Adrenal gland (tissue), 5 donors: ENCODE data around the gene CYRIA.

ENCODE experiments used
- POLR2A ChIP-seq, 2 donors: fragments of 450-650 bp; IDR thresholded peaks; one replicate each; pipeline ENCODE4 v1.6.1; 2017; ENCODE audit warnings: antibody characterized with exemption in 2 of 2, mild to moderate bottlenecking in 2 of 2, moderate library complexity in 1 of 2
- TF ChIP-seq, protein P1 (sequence below), 6 experiments: fragments of 450-650 bp in 4 of 6; fragments of 200-600 bp in 2 of 6; sonication (generic) in 1 of 6; IDR thresholded peaks; 1 replicate in 5 of 6; 2 replicates in 1 of 6; pipeline versions ENCODE4 v1.5.1 to v1.8.0; 2016 to 2021; ENCODE audit warnings: antibody characterized with exemption in 6 of 6, mild to moderate bottlenecking in 2 of 6, moderate library complexity in 1 of 6
- donor health status: DM: no; HTN: no; CAD: no.

DNA sequence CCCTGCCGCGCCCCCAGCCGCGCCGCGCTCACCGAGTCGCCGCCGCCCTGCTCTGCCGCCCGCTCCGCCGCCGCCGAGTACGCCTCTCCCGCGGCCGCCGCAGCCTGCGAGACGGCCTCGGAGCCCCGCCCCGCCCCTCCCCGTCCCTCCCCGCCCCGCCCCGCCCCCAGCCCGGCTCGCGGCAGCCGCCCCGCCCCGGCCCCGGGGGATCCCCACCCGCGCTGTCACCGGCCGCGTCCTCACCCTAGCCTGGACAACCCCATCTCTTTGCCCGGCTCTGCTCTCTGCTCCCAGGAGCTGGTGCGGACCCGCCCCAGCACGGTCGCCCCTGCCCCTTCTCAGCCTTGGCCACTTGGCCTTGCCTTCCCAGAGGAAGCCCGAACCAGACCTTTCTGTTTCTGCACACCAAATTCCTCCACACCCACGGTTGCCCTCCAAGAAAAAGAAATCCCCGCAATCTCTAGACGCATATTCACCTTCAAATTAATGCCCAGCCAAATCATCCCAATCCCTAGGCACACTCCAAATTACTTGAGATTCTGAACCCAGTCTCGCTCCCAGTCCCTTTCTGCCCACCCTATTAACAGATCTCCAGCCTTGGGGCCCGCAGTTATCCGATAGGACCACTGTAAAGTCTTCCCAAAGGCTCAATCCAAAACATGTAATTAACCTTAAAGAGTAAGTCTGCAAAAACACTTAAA is at the start of gene CYRIA:
- TF ChIP-seq, protein P1, sequence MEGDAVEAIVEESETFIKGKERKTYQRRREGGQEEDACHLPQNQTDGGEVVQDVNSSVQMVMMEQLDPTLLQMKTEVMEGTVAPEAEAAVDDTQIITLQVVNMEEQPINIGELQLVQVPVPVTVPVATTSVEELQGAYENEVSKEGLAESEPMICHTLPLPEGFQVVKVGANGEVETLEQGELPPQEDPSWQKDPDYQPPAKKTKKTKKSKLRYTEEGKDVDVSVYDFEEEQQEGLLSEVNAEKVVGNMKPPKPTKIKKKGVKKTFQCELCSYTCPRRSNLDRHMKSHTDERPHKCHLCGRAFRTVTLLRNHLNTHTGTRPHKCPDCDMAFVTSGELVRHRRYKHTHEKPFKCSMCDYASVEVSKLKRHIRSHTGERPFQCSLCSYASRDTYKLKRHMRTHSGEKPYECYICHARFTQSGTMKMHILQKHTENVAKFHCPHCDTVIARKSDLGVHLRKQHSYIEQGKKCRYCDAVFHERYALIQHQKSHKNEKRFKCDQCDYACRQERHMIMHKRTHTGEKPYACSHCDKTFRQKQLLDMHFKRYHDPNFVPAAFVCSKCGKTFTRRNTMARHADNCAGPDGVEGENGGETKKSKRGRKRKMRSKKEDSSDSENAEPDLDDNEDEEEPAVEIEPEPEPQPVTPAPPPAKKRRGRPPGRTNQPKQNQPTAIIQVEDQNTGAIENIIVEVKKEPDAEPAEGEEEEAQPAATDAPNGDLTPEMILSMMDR (IDR thresholded peaks at IDR 0.05) = no peak
- no peak for TF ChIP-seq POLR2A (IDR thresholded peaks at IDR 0.05)
